Adrenal gland (tissue), 5 donors: ENCODE data around the gene AQP12B.

Experiments
- CTCF ChIP-seq, 6 experiments: fragments of 450-650 bp in 4 of 6; fragments of 200-600 bp in 2 of 6; sonication (generic) in 1 of 6; IDR thresholded peaks; 1 replicate in 5 of 6; 2 replicates in 1 of 6; pipeline versions ENCODE4 v1.5.1 to v1.8.0; 2016 to 2021; ENCODE audit warnings: antibody characterized with exemption in 6 of 6, mild to moderate bottlenecking in 2 of 6, moderate library complexity in 1 of 6
- POLR2A ChIP-seq, 2 donors: fragments of 450-650 bp; IDR thresholded peaks; one replicate each; pipeline ENCODE4 v1.6.1; 2017; ENCODE audit warnings: antibody characterized with exemption in 2 of 2, mild to moderate bottlenecking in 2 of 2, moderate library complexity in 1 of 2
- donor health status: DM: no; HTN: no; CAD: no.

- no peak for TF ChIP-seq CTCF (IDR thresholded peaks at IDR 0.05)
- TF ChIP-seq POLR2A (IDR thresholded peaks at IDR 0.05): no peak
Measured at GRCh38 chr2:240646900-240647502, 35.7 kb downstream of the AQP12B start.
